Mesenchymal stem cell (in vitro differentiated cells and primary cell): ENCODE results near the gene ACYP2.

ENCODE experiments used
- DNase-seq: peaks from one replicate; pipeline ENCODE4 v3.0.0-alpha.2; 2013
- H2AFZ ChIP-seq: one replicate; pipeline ENCODE4 v1.6.1; 2013; ENCODE audit warnings: low read depth, mild to moderate bottlenecking, control low read depth, inconsistent platforms, low read length, moderate library complexity
- H2AK5ac ChIP-seq: 2 replicates; pipeline ENCODE4 v1.6.1; 2013; ENCODE audit warnings: low read length, moderate library complexity, mild to moderate bottlenecking, inconsistent platforms; ENCODE audit not compliant: severe bottlenecking
- H2BK120ac ChIP-seq: one replicate; pipeline ENCODE4 v1.6.1; 2013; ENCODE audit warnings: low read depth, mild to moderate bottlenecking, inconsistent platforms, low read length, moderate library complexity
- H2BK12ac ChIP-seq, 2 experiments: one replicate each; pipeline ENCODE4 v1.6.1; 2013; ENCODE audit warnings: inconsistent platforms in 2 of 2, low read length in 2 of 2, mild to moderate bottlenecking in 2 of 2, moderate library complexity in 2 of 2, control low read depth in 1 of 2
- H2BK15ac ChIP-seq: one replicate; pipeline ENCODE4 v1.6.1; 2013; ENCODE audit warnings: mild to moderate bottlenecking, low read depth, inconsistent platforms; ENCODE audit not compliant: poor library complexity, severe bottlenecking
- H2BK5ac ChIP-seq: 2 replicates; pipeline ENCODE4 v1.6.1; 2013; ENCODE audit warnings: low read depth, mild to moderate bottlenecking, low read length, control low read depth, inconsistent platforms; ENCODE audit not compliant: poor library complexity, severe bottlenecking
- H3K14ac ChIP-seq, 2 experiments: one replicate each; pipeline ENCODE4 v1.6.1; 2013; ENCODE audit warnings: inconsistent platforms in 2 of 2, low read length in 2 of 2, control low read depth in 1 of 2, mild to moderate bottlenecking in 1 of 2, moderate library complexity in 1 of 2
- H3K18ac ChIP-seq, 2 experiments: one replicate each; pipeline ENCODE4 v1.6.1; 2013; ENCODE audit warnings: inconsistent platforms in 2 of 2, low read length in 2 of 2, control low read depth in 1 of 2, low read depth in 1 of 2, mild to moderate bottlenecking in 1 of 2
- H3K23ac ChIP-seq, 2 experiments: one replicate each; pipeline ENCODE4 v1.6.1; 2013; ENCODE audit warnings: inconsistent platforms in 2 of 2, low read length in 2 of 2, mild to moderate bottlenecking in 2 of 2, moderate library complexity in 2 of 2, control low read depth in 1 of 2
- H3K27ac ChIP-seq: 2 replicates; pipeline ENCODE4 v1.5.1; 2013; ENCODE audit warnings: mild to moderate bottlenecking, moderate library complexity, low read length, control low read depth, inconsistent platforms; ENCODE audit not compliant: poor library complexity, severe bottlenecking
- H3K27me3 ChIP-seq, 2 experiments: 2 replicates each; pipeline versions ENCODE4 v1.6.1 to v1.7.0; 2013; ENCODE audit warnings: low read length in 2 of 2, mild to moderate bottlenecking in 2 of 2, moderate library complexity in 2 of 2, control low read depth in 1 of 2, inconsistent platforms in 1 of 2; ENCODE audit not compliant: control insufficient read depth in 1 of 2, insufficient read depth in 1 of 2
- H3K36me3 ChIP-seq, 2 experiments: 2 replicates each; pipeline versions ENCODE4 v1.6.1 to v1.7.0; 2013; ENCODE audit warnings: low read length in 2 of 2, control low read depth in 1 of 2, inconsistent platforms in 1 of 2, low read depth in 1 of 2, mild to moderate bottlenecking in 1 of 2; ENCODE audit not compliant: insufficient read depth in 2 of 2, control insufficient read depth in 1 of 2
- H3K4ac ChIP-seq, 2 experiments: one replicate each; pipeline ENCODE4 v1.6.1; 2013; ENCODE audit warnings: inconsistent platforms in 2 of 2, low read length in 2 of 2, mild to moderate bottlenecking in 2 of 2, moderate library complexity in 2 of 2, control low read depth in 1 of 2, low read depth in 1 of 2
- H3K4me1 ChIP-seq: 2 replicates; pipeline ENCODE4 v1.6.1; 2013; ENCODE audit warnings: low read depth, low read length, control low read depth; ENCODE audit not compliant: control insufficient read depth, insufficient read depth
- H3K4me2 ChIP-seq: 2 replicates; pipeline ENCODE4 v1.6.1; 2013; ENCODE audit warnings: low read length, mild to moderate bottlenecking, inconsistent platforms; ENCODE audit not compliant: poor library complexity, severe bottlenecking
- H3K4me3 ChIP-seq, 2 experiments: 2 replicates each; pipeline versions ENCODE4 v1.5.1 to v1.7.0; 2013; ENCODE audit warnings: low read length in 2 of 2, mild to moderate bottlenecking in 2 of 2, control low read depth in 1 of 2, low read depth in 1 of 2; ENCODE audit not compliant: insufficient read depth in 1 of 2
- H3K79me1 ChIP-seq: replicated peaks from 2 replicates; pipeline ENCODE4 v1.6.1; 2013; ENCODE audit warnings: mild to moderate bottlenecking, control low read depth, low read length, inconsistent platforms; ENCODE audit not compliant: poor library complexity, severe bottlenecking
- H3K9ac ChIP-seq: 2 replicates; pipeline ENCODE4 v1.7.0; 2013; ENCODE audit warnings: mild to moderate bottlenecking, low read length, moderate library complexity
- H3K9me3 ChIP-seq: 2 replicates; pipeline ENCODE4 v1.7.0; 2013; ENCODE audit warnings: mild to moderate bottlenecking, low read length; ENCODE audit not compliant: control insufficient read depth
- H4K8ac ChIP-seq: one replicate; pipeline ENCODE4 v1.6.1; 2013; ENCODE audit warnings: inconsistent platforms, mild to moderate bottlenecking, low read length, moderate library complexity
- H4K91ac ChIP-seq: one replicate; pipeline ENCODE4 v1.6.1; 2013; ENCODE audit warnings: mild to moderate bottlenecking, low read length, inconsistent platforms
- WGBS: methylation state at CpG from one replicate; pipeline ENCODE4 v1.1.7; 2013; ENCODE audit warnings: mixed read lengths; 5-methylcytosine and 5-hydroxymethylcytosine counted together

Gene ACYP2

GRCh38 chr2:54183972-54184371, 68.6 kb downstream of the ACYP2 start:
- H2BK5ac ChIP-seq: no peak overlapping the region
- H3K79me1 ChIP-seq: no peaks in the 10 kb centered on the region
- H3K14ac ChIP-seq: no peak overlapping the region
- H2BK15ac ChIP-seq: no peak overlapping the region
- no peaks in the 10 kb centered on the region for H3K9me3 ChIP-seq
- no peak for DNase-seq
- no peak overlapping the region for H2BK120ac ChIP-seq
- no peak overlapping the region for H2AK5ac ChIP-seq
- H3K18ac ChIP-seq: no peak overlapping the region
- no peaks in the 10 kb centered on the region for H3K27me3 ChIP-seq
- WGBS: 93% methylated on average over 2 of the region's 4 CpGs
- no peak overlapping the region for H3K27ac ChIP-seq
- H3K4me3 ChIP-seq: no peak overlapping the region
- no peaks in the 10 kb centered on the region for H3K36me3 ChIP-seq
- no peak overlapping the region for H2BK12ac ChIP-seq
- no peak overlapping the region for H3K23ac ChIP-seq
- no peak overlapping the region for H3K4ac ChIP-seq
- H4K8ac ChIP-seq: no peak overlapping the region
- H3K4me2 ChIP-seq: no peak overlapping the region
- H3K4me1 ChIP-seq: no peaks in the 10 kb centered on the region
- H3K9ac ChIP-seq: no peak overlapping the region
- no peak overlapping the region for H2AFZ ChIP-seq
- H4K91ac ChIP-seq: no peak overlapping the region

GRCh38 chr2:54185105-54185504, 69.7 kb downstream of the ACYP2 start:
- H2AK5ac ChIP-seq: no peak overlapping the region
- no peak overlapping the region for H4K91ac ChIP-seq
- H3K14ac ChIP-seq: no peak overlapping the region

GRCh38 chr2:54187331-54187730, 71.9 kb downstream of the ACYP2 start:
- Histone ChIP-seq H2BK12ac (no peak overlapping the region), H3K36me3 (no peaks in the 10 kb centered on the region), H3K4me2 (no peak overlapping the region), H3K4me1 (no peaks in the 10 kb centered on the region), H3K79me1 (no peaks in the 10 kb centered on the region), H2BK15ac (no peak overlapping the region), H3K4me3 (no peak overlapping the region), H4K8ac (no peak overlapping the region), H3K9ac (no peak overlapping the region), H4K91ac (no peak overlapping the region), H3K4ac (no peak overlapping the region), H2BK5ac (no peak overlapping the region), H2BK120ac (no peak overlapping the region), H3K27me3 (no peaks in the 10 kb centered on the region), H3K18ac (no peak overlapping the region), H3K9me3 (no peaks in the 10 kb centered on the region), H2AFZ (no peak overlapping the region), H2AK5ac (no peak overlapping the region), H3K23ac (no peak overlapping the region), H3K27ac (no peak overlapping the region), H3K14ac (no peak overlapping the region)
- 78% methylated on average over 5 of the region's 5 CpGs for WGBS
- DNase-seq: no peak

More at GRCh38 chr2:54185105-54185504, 69.7 kb downstream of the ACYP2 start:
- Histone ChIP-seq H2BK5ac (no peak overlapping the region), H4K8ac (no peak overlapping the region), H3K4me2 (no peak overlapping the region), H3K79me1 (no peaks in the 10 kb centered on the region), H3K4me1 (no peaks in the 10 kb centered on the region), H3K4me3 (no peak overlapping the region), H2BK120ac (no peak overlapping the region), H3K4ac (no peak overlapping the region), H3K23ac (no peak overlapping the region), H3K36me3 (no peaks in the 10 kb centered on the region), H3K9ac (no peak overlapping the region), H2AFZ (no peak overlapping the region), H3K27me3 (no peaks in the 10 kb centered on the region), H3K27ac (no peak overlapping the region), H2BK15ac (no peak overlapping the region), H2BK12ac (no peak overlapping the region), H3K9me3 (no peaks in the 10 kb centered on the region), H3K18ac (no peak overlapping the region)
- DNase-seq: no peak
- 96% methylated on average over 1 of the region's 1 CpG for WGBS

GRCh38 chr2:54189539-54189938, 74.1 kb downstream of the ACYP2 start:
- Histone ChIP-seq H3K79me1 (no peaks in the 10 kb centered on the region), H3K4me3 (no peak overlapping the region), H3K4ac (no peak overlapping the region), H2BK15ac (no peak overlapping the region), H3K14ac (no peak overlapping the region), H4K91ac (no peak overlapping the region), H3K27me3 (no peaks in the 10 kb centered on the region), H3K27ac (no peak overlapping the region), H3K4me1 (no peaks in the 10 kb centered on the region), H2BK120ac (no peak overlapping the region), H2BK12ac (no peak overlapping the region), H3K36me3 (no peaks in the 10 kb centered on the region), H2AFZ (no peak overlapping the region), H2BK5ac (no peak overlapping the region), H2AK5ac (no peak overlapping the region), H3K18ac (no peak overlapping the region), H4K8ac (no peak overlapping the region), H3K4me2 (no peak overlapping the region), H3K9me3 (no peaks in the 10 kb centered on the region), H3K9ac (no peak overlapping the region), H3K23ac (no peak overlapping the region)
- DNase-seq: no peak
- 100% methylated on average over 2 of the region's 2 CpGs for WGBS
